Measurements from ENCODE around the gene PHIP. TPM values are rescaled to one million over a fixed set of nuclear protein-coding genes. Genes with fewer than 3 reads are reported as not detected.

Gene PHIP
- total RNA-seq, 1 donor from 2014 or later = 60.0 TPM

DNA sequence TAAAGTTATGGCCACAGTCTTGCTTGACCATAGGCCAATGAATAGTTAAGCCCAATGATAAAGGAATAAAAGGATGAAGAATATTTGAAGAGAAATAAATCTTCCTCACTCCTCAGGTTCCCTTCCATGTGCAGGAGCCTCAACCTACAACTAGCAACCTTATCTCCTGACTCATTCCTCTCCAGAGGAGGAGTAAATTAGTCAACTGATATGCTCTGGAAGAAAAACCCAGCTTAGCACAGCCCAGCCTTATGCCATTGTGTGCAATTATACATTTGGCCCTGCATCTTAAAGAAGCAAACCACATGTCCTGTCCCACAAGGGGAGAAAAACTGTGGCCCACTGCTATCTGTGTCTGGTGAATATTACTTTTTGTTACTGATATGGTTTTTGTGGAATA lies 82.1 kb downstream of the PHIP start:
- no peaks in the 10 kb centered on the region for H3K4me1 Mint-ChIP-seq (ENCODE audit: low read depth, unreplicated experiment)
- no peaks in the 10 kb centered on the region for H3K9me3 Mint-ChIP-seq (ENCODE audit: unreplicated experiment)
- H3K27me3 Mint-ChIP-seq (ENCODE audit: unreplicated experiment) = peaks cover 1% of the 10 kb centered on the region

DNA sequence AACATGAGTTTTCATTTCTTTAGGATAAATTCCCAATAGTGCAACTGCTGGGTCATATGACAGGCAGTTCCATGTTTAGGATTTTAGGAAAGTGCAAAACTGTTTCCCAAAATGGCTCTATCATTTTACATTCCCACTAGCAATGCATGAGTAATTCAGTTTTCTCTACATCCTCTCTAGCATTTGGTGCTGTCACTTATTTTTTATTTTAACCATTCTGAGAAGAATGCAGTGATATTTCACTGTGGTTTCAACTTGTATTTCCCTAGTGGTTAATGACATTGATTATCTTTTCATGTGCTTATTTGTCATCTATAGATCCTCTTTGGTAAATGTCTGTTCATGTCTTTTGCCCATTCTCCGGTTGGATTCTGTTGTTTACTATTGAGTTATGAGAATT lies 82.7 kb downstream of the PHIP start:
- H3K9me3 Mint-ChIP-seq (ENCODE audit: unreplicated experiment) = peaks cover under 1% of the 10 kb centered on the region
- TF ChIP-seq, protein P1, sequence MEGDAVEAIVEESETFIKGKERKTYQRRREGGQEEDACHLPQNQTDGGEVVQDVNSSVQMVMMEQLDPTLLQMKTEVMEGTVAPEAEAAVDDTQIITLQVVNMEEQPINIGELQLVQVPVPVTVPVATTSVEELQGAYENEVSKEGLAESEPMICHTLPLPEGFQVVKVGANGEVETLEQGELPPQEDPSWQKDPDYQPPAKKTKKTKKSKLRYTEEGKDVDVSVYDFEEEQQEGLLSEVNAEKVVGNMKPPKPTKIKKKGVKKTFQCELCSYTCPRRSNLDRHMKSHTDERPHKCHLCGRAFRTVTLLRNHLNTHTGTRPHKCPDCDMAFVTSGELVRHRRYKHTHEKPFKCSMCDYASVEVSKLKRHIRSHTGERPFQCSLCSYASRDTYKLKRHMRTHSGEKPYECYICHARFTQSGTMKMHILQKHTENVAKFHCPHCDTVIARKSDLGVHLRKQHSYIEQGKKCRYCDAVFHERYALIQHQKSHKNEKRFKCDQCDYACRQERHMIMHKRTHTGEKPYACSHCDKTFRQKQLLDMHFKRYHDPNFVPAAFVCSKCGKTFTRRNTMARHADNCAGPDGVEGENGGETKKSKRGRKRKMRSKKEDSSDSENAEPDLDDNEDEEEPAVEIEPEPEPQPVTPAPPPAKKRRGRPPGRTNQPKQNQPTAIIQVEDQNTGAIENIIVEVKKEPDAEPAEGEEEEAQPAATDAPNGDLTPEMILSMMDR (IDR thresholded peaks at IDR 0.05; ENCODE audit: partially characterized antibody, unreplicated experiment) = no peak
- H3K27me3 Mint-ChIP-seq (ENCODE audit: unreplicated experiment) = peaks cover 1% of the 10 kb centered on the region
- no peaks in the 10 kb centered on the region for H3K4me1 Mint-ChIP-seq (ENCODE audit: low read depth, unreplicated experiment)
- DNase-seq = no peak
- H3K36me3 Mint-ChIP-seq (ENCODE audit: unreplicated experiment) = peaks cover 24% of the 10 kb centered on the region
- no peak overlapping the region for H3K27ac Mint-ChIP-seq (ENCODE audit: unreplicated experiment)
- no peak overlapping the region for H3K4me3 Mint-ChIP-seq (ENCODE audit: unreplicated experiment)

More for the DNA sequence above, 82.1 kb downstream of the PHIP start:
- TF ChIP-seq, protein P1 (IDR thresholded peaks at IDR 0.05; ENCODE audit: partially characterized antibody, unreplicated experiment) = no peak
- Mint-ChIP-seq H3K27ac (ENCODE audit: unreplicated experiment) (no peak overlapping the region), H3K4me3 (ENCODE audit: unreplicated experiment) (no peak overlapping the region), H3K36me3 (ENCODE audit: unreplicated experiment) (peaks cover 24% of the 10 kb centered on the region)
- no peak for DNase-seq

DNA sequence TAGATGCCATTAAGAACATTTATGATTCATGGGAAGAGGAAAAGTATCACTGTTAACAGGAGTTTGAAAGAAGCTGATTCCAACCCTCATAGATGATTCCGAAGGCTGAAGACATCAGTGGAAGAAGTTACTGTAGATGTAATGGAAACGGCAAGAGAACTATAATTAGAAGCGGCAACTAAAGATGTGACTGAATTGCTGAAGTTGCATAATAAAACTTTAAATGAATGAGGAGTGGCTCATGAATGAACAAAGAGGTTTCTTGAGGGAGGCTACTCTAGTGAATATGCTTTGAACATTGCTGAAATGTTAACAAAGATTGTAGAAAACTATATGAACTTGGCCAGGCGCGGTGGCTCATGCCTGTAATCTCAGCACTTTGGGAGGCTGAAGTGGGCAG lies 84.1 kb downstream of the PHIP start:
- Mint-ChIP-seq H3K4me3 (ENCODE audit: unreplicated experiment) (no peak overlapping the region), H3K4me1 (ENCODE audit: low read depth, unreplicated experiment) (no peaks in the 10 kb centered on the region), H3K27me3 (ENCODE audit: unreplicated experiment) (peaks cover 1% of the 10 kb centered on the region), H3K9me3 (ENCODE audit: unreplicated experiment) (peaks cover 1% of the 10 kb centered on the region), H3K36me3 (ENCODE audit: unreplicated experiment) (peaks cover 24% of the 10 kb centered on the region), H3K27ac (ENCODE audit: unreplicated experiment) (no peak overlapping the region)
- DNase-seq = no peak
- TF ChIP-seq, protein P1 (IDR thresholded peaks at IDR 0.05; ENCODE audit: partially characterized antibody, unreplicated experiment) = no peak

DNA sequence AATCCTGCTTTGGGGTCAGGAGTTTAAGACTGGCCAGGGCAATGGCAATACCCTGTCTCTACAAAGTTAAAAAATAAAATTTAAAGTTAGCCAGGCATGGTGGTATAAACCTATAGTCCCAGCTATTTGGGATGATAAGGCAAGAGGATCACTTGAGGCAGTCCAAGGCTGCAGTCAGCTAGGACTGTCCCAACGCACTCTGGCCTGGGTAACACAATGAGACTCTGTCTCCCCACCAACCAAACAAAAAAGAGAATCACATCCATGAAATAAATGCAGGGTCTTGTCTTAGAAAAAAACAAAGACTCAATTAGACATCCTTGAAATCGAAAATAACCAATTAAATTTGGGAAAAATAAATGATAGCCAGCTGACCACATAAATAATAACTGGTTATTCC lies 88.9 kb downstream of the PHIP start:
- H3K36me3 Mint-ChIP-seq (ENCODE audit: unreplicated experiment) = peaks cover 19% of the 10 kb centered on the region
- H3K4me1 Mint-ChIP-seq (ENCODE audit: low read depth, unreplicated experiment) = no peaks in the 10 kb centered on the region
- no peak overlapping the region for H3K27ac Mint-ChIP-seq (ENCODE audit: unreplicated experiment)
- H3K4me3 Mint-ChIP-seq (ENCODE audit: unreplicated experiment) = no peak overlapping the region
- no peaks in the 10 kb centered on the region for H3K27me3 Mint-ChIP-seq (ENCODE audit: unreplicated experiment)
- TF ChIP-seq, protein P1 (IDR thresholded peaks at IDR 0.05; ENCODE audit: partially characterized antibody, unreplicated experiment) = no peak
- DNase-seq = no peak
- H3K9me3 Mint-ChIP-seq (ENCODE audit: unreplicated experiment) = peaks cover 1% of the 10 kb centered on the region

DNA sequence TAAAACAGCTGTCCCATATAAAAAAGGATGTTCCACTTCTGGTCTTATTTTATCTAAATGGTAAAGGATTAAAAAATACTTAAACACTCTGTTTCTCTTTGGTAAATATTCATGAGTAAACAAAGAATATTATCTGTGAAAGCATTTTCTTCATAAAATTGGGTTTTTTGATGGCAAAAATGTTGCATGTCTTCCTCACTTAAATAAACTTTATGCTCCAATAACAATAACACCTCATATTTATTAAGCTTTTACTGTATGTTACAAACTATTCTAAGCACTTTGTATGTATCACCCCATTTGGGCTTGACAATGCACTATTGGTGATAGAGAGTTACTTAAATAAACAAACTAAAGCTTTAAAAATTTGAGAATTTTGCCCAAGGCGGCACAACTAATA lies 91.9 kb downstream of the PHIP start:
- Mint-ChIP-seq H3K4me1 (ENCODE audit: low read depth, unreplicated experiment) (no peaks in the 10 kb centered on the region), H3K4me3 (ENCODE audit: unreplicated experiment) (no peak overlapping the region), H3K9me3 (ENCODE audit: unreplicated experiment) (peaks cover 1% of the 10 kb centered on the region), H3K27ac (ENCODE audit: unreplicated experiment) (no peak overlapping the region), H3K27me3 (ENCODE audit: unreplicated experiment) (no peaks in the 10 kb centered on the region), H3K36me3 (ENCODE audit: unreplicated experiment) (peaks cover 7% of the 10 kb centered on the region)
- TF ChIP-seq, protein P1 (IDR thresholded peaks at IDR 0.05; ENCODE audit: partially characterized antibody, unreplicated experiment) = no peak
- DNase-seq = no peak

All from glutamatergic neuron (in vitro differentiated cells).